ENCODE measurements around the gene MS4A14.
"Not testable (repeated sequence)": the region's sequence is repeated elsewhere in the genome, so short reads cannot be mapped to it uniquely, and the experiment has no call there.

Gene MS4A14

DNA sequence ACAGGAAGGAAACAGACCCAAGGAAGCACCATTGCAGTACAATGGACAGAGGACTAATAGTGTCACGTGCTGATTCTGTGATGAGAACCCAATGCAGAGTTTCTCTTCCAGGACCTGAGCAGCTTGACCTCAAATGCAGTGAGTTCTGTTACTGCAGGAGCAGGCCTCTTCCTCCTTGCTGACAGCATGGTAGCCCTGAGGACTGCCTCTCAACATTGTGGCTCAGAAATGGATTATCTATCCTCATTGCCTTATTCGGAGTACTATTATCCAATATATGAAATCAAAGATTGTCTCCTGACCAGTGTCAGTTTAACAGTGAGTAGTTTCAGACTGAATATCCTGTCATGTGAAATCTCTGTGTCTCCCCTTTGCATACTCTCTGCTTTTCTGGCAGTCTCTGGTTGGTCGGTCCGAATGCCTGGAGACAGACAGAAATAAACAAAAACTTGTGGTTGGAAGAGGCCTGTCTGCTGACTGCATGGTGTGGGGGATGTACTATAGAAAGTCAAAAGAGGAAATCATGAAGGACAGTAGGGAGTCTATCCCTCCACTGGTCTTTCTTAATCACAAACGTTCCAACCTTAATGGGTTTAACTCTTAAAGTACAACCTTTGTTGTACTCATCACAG, 6.9 kb upstream of the MS4A14 start:
- DNase-seq, result no peak

DNA sequence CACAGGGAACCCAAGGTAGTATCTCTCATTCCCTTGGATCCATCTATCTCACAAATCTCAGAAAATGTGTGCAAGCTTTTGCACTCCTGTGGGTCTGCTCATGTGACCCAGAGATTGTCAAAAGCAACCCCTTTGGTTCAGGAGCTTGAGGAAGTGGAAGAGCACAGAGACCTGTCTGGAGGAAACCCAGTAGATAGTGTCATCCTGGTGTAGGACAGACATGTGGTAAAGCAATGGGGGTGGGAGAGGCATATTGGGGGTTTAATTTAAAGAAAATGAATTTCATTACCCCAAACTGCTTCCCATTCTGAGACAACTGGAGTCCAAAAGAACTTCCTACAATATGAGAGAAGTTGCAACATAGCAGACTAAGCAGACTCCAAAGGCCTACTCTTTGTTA, 5.8 kb upstream of the MS4A14 start:
- no peak for DNase-seq

DNA sequence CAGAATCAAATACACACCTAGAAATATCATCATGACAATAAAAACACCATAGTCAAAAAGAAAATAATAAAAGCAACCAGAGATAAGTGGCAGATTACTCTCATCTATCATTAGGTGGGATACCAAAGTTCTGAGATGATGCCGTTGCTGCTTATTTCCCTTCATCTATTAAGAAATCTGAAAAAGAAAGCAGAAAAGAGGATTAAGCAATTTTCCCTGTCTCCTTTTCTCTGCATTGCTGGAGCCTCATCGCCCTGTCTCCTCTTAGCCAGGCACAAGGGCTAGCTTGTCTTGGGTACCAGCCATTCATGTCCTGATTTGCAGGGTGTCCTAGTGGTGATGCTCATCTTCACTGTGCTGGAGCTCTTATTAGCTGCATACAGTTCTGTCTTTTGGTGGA, 3.9 kb upstream of the MS4A14 start:
- DNase-seq, result no peak

DNA sequence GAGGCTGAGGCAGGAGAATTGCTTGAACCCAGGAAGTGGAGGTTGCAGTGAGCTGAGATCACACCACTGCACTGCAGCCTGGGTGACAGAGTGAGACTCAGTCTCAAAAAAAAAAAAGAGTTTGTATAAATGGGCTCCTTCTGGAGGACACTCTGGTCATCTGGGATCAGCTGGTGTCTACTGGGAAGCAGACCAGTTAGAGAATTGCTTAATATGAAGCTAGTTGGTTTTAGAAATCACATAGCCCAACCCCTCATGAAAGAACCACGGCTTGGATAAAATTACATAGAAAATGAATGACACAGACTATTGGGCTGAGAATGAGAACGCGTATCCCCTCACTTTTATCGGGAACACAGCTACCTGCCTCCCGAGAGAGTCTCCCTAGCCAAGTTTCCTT, 3.2 kb upstream of the MS4A14 start:
- no peak for DNase-seq

DNA sequence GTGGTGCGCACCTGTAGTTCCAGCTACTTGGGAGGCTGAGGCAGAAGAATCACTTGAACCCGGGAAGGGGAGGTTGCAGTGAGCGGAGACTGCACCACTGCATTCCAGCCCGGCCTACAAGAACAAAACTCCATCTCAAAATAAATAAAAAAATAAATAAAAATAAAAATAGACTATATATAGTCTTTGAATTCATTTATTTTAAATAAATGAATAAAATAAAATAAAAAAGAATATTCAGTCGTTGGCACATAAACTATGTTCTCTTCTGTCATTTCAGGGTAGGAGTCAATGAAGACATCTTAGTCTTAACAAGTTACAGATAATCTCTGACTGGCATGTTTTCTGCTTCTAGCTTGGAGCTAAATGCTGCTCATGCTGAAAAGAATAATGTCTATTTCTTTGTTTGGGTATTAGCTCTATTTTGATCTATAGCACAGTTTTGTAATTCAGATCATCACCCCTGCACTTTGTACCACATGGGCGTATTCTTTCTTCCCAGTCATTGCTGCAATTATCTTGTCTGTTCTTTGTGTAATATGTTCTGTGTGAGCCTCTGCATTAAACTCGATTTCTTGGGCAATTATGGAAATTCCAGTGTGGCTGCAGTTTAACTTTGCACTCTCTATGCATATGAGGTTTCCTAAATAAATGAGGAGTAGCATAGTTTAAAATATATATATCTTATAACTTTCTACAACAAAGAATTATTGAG, 1.4 kb upstream of the MS4A14 start:
- no peak for DNase-seq

DNA sequence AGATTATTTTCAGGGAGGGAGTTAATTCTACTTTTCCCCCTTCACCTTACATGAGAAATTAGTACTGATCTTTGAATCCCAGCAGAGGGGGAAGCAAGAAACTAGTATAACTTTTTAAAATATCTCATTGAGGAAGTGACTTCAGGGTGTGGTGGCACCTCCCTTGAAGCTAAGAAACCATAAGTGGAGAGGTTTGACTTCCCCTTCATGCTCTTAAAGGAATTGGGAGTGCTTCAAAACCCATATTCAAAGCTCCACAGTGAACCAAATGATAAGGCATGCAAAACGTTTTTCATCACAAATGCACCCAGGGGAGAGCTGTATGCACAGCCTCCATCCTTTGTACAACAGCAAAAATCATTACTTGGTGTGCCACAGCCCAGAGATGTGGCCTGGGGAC, 540 bp downstream of the MS4A14 start:
- DNase-seq, result no peak

DNA sequence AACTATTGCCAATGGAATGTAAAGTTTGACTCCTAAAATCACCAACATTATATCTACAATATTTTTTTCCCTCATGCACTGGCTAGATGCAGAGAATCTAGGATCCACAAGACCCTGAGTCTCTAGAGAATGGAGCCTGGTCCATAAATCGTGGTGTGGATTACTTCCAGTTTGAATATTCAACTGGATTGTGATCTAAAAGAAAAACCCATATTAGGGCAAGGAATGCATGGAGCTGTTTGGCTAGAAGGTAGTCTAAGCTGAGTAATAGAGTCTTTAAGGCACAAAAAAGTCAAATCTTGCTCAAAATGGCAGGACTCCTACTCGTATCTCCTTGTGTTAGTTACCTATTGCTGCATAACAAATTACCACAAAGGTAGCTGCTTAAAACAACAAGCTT, 23.8 kb downstream of the MS4A14 start:
- no peak for DNase-seq

DNA sequence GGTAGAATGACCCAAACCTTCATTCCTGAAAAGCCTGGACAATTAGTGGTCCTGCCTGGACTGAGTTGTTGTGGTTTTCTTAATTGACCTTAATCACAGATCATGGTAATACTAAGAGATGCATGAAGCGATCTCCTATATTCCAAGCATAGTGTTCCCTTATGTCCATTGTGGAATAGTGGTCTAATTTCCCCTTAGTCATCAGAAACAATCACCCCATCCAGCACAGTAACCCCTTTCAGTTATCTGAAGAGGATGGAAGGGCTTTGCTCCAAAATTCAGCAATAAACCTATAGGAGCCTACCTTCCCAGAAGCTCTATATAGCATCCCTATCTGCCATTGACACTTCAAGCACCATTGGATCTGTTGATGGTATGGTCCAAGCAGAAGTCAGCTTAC, 26.4 kb downstream of the MS4A14 start:
- no peak for DNase-seq

DNA sequence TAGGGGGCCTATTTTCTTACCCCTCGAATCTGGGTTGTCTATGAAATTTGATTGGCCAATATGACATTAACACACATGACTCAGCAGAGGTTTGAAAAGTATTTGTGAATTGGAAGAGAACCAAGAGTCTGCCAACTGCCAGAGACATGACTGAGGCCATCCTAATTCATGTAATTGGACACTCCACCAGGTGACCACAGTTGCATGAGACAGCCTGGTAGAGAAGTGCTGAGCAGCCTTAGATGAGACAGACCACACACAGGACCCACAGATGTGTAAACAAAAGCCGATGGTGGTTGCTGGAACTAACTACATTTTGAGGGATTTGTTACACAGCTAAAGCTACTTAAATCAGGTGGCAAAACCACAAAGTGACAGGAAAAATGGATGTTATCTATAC, 32.3 kb downstream of the MS4A14 start:
- DNase-seq, result no peak

DNA sequence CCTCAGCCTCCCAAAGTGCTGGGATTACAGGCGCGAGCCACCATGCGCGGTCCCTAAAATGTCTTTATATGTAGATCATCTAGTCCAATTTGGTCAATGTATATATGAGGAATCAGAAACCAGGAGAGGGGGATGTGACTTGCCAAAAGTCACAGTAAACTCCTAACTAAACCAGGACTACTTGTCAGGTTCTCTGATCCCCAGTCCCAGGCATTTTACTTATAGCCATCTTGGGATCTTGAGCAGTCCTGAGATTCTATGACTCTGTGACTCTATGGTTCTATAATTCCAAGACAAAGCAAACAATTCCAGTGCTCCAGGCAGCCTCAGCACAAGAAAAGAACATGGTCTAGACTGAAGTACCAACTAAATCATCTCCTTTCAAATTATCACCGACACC, 33.0 kb downstream of the MS4A14 start, which contains the start of gene MS4A5:
TSS of gene MS4A5 (plus strand) at position 301 of the 400 bp plus-strand sequence. CDS start 103 bp downstream, outside the sequence.
- DNase-seq, result no peak

DNA sequence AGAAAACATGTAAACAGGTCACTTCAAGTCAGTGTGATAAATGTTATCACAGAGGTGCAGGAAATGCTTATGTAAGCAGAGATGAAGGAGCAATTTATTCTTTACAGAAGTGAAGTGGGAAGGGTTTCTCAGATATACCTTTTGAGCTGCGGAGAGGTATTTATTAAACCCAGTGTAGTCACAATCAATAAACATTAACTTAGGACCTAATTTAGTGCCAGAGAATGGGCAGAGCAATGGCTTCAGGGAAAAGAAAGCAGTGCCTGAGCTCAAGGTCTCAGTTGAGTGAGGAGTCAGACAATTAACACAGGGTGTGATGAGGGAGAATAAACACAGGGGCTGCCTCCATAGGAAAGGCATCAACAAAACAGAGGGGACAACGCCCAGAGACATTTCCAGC, 35.0 kb downstream of the MS4A14 start:
- no peak for DNase-seq

DNA sequence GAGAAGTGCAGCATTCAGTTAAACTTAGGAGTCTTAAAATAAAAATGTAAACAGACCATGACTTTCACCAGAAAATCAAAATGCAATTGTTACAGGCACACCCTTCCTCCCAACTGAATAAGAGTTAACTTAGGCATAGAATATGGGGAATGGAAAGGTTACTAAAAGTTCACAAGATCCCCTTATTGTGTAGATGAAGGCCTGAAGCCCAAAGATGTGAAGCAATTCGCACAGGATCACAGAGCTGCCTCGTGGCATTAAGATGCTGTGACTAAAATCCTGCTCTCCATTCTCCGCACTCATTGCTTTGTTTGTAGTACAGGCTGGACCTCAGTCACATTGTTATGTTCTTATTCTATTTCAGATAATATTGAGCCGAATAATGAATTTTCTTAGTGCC, 37.1 kb downstream of the MS4A14 start:
- DNase-seq, result no peak

DNA sequence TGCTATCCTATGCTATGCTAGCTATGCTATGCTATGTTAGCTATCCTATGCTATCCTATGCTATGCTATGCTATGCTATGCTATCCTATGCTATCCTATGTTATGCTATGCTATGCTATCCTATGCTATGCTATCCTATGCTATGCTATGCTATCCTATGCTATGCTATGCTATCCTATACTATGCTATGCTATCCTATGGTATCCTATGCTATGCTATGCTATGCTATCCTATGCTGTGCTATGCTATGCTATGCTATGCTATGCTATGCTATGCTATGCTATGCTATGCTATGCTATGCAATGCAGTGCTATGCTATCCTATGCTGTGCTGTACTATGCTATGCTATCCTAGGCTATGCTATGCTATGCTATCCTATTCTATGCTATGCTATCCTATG, 50.8 kb downstream of the MS4A14 start:
- DNase-seq, result no peak

DNA sequence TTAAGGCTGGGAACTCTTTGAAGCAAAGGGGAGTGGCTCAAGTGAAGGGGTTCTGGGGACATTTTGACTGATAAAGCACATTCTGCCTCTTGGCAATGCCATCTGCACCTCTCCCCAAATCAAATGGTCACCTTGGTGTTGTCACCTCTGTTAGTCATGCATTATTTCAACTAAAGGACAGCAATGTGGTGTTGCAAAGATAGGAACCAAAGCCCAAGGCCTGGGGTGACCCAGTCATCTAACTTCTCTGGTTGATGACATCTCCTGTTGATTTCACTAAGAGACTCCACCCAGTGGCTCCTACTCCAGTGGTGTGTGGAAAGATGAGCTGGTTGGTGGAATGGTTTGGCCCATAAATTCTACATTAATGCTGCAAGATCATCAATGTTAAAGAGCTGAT, 51.6 kb downstream of the MS4A14 start:
- DNase-seq, result no peak

DNA sequence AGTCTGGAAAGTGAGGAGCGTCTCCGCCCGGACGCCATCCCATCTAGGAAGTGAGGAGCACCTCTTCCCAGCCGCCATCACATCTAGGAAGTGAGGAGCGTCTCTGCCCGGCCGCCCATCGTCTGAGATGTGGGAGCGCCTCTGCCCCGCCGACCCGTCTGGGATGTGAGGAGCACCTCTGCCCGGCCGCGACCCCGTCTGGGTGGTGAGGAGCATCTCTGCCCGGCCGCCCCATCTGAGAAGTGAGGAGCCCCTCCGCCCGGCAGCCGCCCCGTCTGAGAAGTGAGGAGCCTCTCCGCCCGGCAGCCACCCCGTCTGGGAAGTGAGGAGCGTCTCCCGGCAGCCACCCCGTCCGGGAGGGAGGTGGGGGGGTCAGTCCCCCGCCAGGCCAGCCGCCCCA, 54.9 kb downstream of the MS4A14 start:
- DNase-seq, result not testable (repeated sequence)

DNA sequence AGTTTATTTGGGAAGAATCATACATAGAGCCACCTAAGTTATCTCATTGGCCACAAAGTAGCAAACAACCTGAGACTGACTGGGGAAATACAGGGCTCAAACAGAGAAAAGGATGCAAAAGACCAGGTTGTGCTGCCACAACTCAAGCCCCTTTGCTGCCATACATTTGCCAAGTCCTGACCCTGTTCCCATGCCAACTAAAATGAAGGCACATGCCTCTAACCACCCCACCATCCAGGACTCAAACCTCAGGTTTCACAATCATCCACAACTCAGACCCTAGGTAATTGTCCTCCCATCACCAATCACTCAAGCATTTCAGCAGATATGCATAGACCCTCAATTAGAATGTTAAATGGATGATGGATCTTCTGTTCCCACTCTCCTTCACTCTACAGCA, 58.0 kb downstream of the MS4A14 start:
- no peak for DNase-seq

DNA sequence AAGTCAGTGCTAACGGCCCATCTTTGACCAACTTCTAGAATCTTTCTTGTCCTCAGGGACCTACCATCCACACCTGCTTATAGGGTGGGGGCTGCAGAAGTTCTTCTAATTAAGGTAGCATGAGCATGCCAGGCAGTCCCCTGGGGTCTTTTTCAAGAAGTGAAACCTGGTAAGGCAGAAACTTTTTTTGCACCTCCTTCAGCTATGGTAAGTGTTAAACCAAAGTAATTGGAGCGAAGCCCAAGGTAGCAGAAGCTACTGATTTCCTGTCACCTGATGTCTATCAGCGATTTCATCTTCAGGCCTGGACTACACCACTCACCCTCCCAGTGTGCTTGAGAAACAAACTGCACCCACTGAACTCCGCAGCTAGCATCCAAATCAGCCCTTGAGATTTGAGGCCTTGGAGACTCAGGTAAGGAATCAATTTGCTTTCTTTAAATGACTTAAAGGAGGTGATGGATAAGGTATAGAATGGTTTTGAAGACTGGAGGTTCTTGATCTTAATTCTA, 59.3 kb downstream of the MS4A14 start, which contains the start of gene MS4A1:
TSS of gene MS4A1 (plus strand) at position 317 of the 512 bp plus-strand sequence. CDS start 6,528 bp downstream, outside the sequence.
- DNase-seq, result no peak

DNA sequence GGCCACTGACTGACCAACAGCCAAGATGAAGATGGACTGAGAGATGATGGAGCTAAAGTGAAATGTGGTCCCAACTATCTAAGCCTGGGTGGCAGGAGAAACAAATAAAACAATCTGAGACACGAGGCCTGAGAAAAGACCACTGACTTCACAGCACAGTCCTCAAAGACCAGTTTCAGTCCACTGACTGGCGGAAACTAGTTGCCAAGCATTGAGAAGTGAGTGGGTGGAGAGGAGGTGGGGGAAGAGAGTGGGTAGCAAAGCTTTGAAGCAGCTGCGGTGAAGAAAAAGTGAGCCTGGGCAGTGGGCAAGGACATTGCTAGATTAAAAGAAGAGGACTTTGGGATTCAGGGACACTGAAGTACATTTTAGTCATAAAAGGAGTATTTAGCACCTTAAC, 61.3 kb downstream of the MS4A14 start:
- no peak for DNase-seq

DNA sequence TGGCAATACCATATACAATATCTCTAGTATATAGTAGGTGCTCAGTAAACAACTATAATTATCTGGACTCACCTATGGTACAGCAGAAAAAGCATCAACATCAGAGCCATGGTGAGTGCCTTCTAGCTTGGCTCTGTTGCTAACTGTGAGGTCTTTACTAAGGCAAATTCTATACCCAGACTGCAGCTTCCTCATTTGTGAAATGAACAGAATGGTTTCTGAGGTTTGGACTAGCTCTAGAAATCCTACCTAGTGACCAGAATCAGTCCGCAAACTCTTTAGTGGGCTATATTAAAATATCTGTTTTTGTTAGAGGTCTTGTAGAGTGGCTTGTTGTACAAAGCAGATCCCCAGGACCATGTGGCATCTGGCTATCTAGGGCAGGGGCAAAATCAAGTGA, 63.1 kb downstream of the MS4A14 start:
- no peak for DNase-seq

All from islet precursor cell (in vitro differentiated cells).